DND-41 (cell line): Measurements from ENCODE around the gene MNS1.
"Not testable (repeated sequence)": the region's sequence is repeated elsewhere in the genome, so short reads cannot be mapped to it uniquely, and the experiment has no call there.

Source experiments
- ATAC-seq: fragments of 200-7000 bp; cut with Tn5 transposase; 3 replicates; pipeline ENCODE4 v1.9.1; 2021; ENCODE audit warnings: low read depth; ENCODE audit not compliant: insufficient read depth
- DNase-seq: peaks from one replicate; pipeline ENCODE4 v3.0.0-alpha.2; 2020
- H2AFZ ChIP-seq: 2 replicates; pipeline ENCODE4 v1.6.0; 2012; ENCODE audit warnings: low read depth, low read length
- H3K27ac ChIP-seq: 2 replicates; pipeline ENCODE4 v1.5.1; 2012; ENCODE audit warnings: low read length, inconsistent platforms
- H3K27me3 ChIP-seq: fragments of 200-600 bp; sonication (generic); 2 replicates; pipeline ENCODE4 v1.6.0; 2012; ENCODE audit warnings: low read length, mild to moderate bottlenecking, inconsistent platforms; ENCODE audit not compliant: insufficient read depth, poor library complexity
- H3K36me3 ChIP-seq: 2 replicates; pipeline ENCODE4 v1.5.1; 2012; ENCODE audit warnings: low read length, inconsistent platforms; ENCODE audit not compliant: insufficient read depth
- H3K4me1 ChIP-seq: 2 replicates; pipeline ENCODE4 v1.5.1; 2012; ENCODE audit warnings: mild to moderate bottlenecking, low read length; ENCODE audit not compliant: insufficient read depth
- H3K4me2 ChIP-seq: 2 replicates; pipeline ENCODE4 v1.6.0; 2012; ENCODE audit warnings: mild to moderate bottlenecking, moderate library complexity, low read length, inconsistent platforms; ENCODE audit not compliant: insufficient read depth
- H3K4me3 ChIP-seq, 2 experiments: fragments of 200-600 bp in 1 of 2; shearing (Covaris generic) in 1 of 2; 2 replicates each; pipeline ENCODE4 v1.5.1; 2012 to 2016; ENCODE audit warnings: inconsistent platforms in 2 of 2, low read length in 2 of 2, mild to moderate bottlenecking in 2 of 2, low read depth in 1 of 2, moderate library complexity in 1 of 2
- H3K79me2 ChIP-seq: 2 replicates; pipeline ENCODE4 v1.6.0; 2012; ENCODE audit warnings: low read length, inconsistent platforms; ENCODE audit not compliant: insufficient read depth
- H3K9ac ChIP-seq: 2 replicates; pipeline ENCODE4 v1.6.0; 2012; ENCODE audit warnings: low read depth, mild to moderate bottlenecking, inconsistent platforms, low read length, moderate library complexity
- H3K9me3 ChIP-seq: 2 replicates; pipeline ENCODE4 v1.5.1; 2012; ENCODE audit warnings: low read length, moderate library complexity, mild to moderate bottlenecking, inconsistent platforms; ENCODE audit not compliant: insufficient read depth, severe bottlenecking
- H4K20me1 ChIP-seq: 2 replicates; pipeline ENCODE4 v1.6.0; 2012; ENCODE audit warnings: low read length; ENCODE audit not compliant: insufficient read depth
- EZH2 ChIP-seq: IDR thresholded peaks from 3 replicates; pipeline ENCODE4 v1.6.1; 2012; ENCODE audit warnings: borderline replicate concordance, low read depth, mild to moderate bottlenecking, moderate library complexity, low read length, inconsistent platforms; ENCODE audit not compliant: severe bottlenecking
- TF ChIP-seq, protein P1 (sequence below): IDR thresholded peaks from 2 replicates; pipeline ENCODE4 v1.5.1; 2012; ENCODE audit warnings: borderline replicate concordance, low read length, moderate library complexity, mild to moderate bottlenecking; ENCODE audit not compliant: poor library complexity, severe bottlenecking; ENCODE audit errors: extremely low read depth

The MNS1 gene

DNA sequence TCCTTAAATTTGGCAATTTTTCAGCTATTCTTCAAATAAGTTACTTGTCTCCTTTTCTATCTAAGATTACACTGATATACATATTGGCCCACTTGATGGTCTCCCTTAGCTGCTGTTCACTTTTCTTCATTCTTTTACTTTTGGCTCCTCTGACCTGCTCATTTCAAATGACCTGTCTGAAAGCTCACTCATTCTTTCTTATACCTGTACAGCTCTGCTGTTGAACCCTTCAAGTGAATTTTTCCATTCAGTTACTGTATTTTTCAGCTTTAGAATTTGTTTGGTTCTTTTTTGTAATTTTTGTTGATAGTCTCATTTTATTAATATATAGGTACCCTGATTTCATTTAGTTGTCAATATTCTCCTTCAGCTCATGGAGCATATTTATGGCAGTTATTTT lies 39.7 kb downstream of the MNS1 start:
- H4K20me1 ChIP-seq = no peaks in the 10 kb centered on the region
- no peaks in the 10 kb centered on the region for H3K4me1 ChIP-seq
- no peak overlapping the region for H3K4me3 ChIP-seq
- TF ChIP-seq, protein P1, sequence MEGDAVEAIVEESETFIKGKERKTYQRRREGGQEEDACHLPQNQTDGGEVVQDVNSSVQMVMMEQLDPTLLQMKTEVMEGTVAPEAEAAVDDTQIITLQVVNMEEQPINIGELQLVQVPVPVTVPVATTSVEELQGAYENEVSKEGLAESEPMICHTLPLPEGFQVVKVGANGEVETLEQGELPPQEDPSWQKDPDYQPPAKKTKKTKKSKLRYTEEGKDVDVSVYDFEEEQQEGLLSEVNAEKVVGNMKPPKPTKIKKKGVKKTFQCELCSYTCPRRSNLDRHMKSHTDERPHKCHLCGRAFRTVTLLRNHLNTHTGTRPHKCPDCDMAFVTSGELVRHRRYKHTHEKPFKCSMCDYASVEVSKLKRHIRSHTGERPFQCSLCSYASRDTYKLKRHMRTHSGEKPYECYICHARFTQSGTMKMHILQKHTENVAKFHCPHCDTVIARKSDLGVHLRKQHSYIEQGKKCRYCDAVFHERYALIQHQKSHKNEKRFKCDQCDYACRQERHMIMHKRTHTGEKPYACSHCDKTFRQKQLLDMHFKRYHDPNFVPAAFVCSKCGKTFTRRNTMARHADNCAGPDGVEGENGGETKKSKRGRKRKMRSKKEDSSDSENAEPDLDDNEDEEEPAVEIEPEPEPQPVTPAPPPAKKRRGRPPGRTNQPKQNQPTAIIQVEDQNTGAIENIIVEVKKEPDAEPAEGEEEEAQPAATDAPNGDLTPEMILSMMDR = no peak
- TF ChIP-seq EZH2 = no peak
- ATAC-seq = no peak
- peaks cover 38% of the 10 kb centered on the region for H3K36me3 ChIP-seq
- no peak for DNase-seq
- no peaks in the 10 kb centered on the region for H3K27me3 ChIP-seq
- H3K79me2 ChIP-seq = no peaks in the 10 kb centered on the region
- no peak overlapping the region for H3K9ac ChIP-seq
- no peak overlapping the region for H2AFZ ChIP-seq
- no peak overlapping the region for H3K27ac ChIP-seq
- peaks cover 5% of the 10 kb centered on the region for H3K9me3 ChIP-seq
- H3K4me2 ChIP-seq = no peak overlapping the region

DNA sequence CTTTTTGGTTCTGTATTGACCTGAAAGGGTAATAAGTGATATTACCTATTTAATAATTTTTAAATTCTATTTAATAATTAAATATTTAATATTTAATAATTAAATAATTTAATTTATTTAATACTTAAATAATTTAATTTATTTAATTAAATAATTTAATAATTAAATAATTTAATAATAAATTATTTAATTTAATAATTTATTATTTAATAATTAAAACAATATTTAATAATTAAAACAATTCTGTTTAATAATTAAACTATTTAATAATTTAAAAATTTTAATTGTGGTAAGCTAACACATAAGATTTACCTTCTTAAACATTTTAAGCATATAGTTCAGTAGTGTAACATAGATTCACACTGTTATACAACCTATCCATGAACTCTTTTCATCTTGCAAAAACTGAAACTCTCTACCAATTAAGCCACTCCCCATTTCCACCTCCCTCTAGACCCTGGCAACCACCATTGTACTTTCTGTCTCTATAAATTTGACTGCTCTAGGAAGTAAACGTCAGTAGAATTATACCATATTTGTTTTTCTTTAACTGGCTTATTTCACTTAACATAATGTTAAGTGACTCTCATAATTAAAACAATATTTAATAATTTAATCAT lies 51.7 kb downstream of the MNS1 start:
- not testable (repeated sequence) for H2AFZ ChIP-seq, H3K9me3 ChIP-seq, H3K36me3 ChIP-seq, H3K9ac ChIP-seq, H3K27ac ChIP-seq, DNase-seq, H3K4me3 ChIP-seq, H3K79me2 ChIP-seq, H4K20me1 ChIP-seq, H3K4me1 ChIP-seq, H3K4me2 ChIP-seq, H3K27me3 ChIP-seq
- peak; percentile 55; the same call in 1 of the 3 replicates for ATAC-seq

- no peak overlapping the region for H3K4me2 ChIP-seq
- no peaks in the 10 kb centered on the region for H3K79me2 ChIP-seq
- no peak overlapping the region for H3K27ac ChIP-seq
- no peaks in the 10 kb centered on the region for H3K36me3 ChIP-seq
- H3K4me1 ChIP-seq = no peaks in the 10 kb centered on the region
- H3K27me3 ChIP-seq = no peaks in the 10 kb centered on the region
- H2AFZ ChIP-seq = no peak overlapping the region
- no peak; the same call in 2 of the 3 replicates for ATAC-seq
- DNase-seq = no peak
- no peaks in the 10 kb centered on the region for H3K9me3 ChIP-seq
- no peak overlapping the region for H3K4me3 ChIP-seq
- H4K20me1 ChIP-seq = no peaks in the 10 kb centered on the region
- TF ChIP-seq, protein P1 = no peak
- TF ChIP-seq EZH2 = no peak
- no peak overlapping the region for H3K9ac ChIP-seq
Observed at GRCh38 chr15:56411122-56411749, 53.7 kb downstream of the MNS1 start.

GRCh38 chr15:56410721-56411120 lies 54.2 kb downstream of the MNS1 start:
- H3K4me1 ChIP-seq = no peaks in the 10 kb centered on the region
- TF ChIP-seq, protein P1 = no peak
- no peak for TF ChIP-seq EZH2
- DNase-seq (no peak), ATAC-seq (no peak)
- H3K9me3 ChIP-seq = no peaks in the 10 kb centered on the region
- H3K27me3 ChIP-seq = no peaks in the 10 kb centered on the region
- no peak overlapping the region for H3K27ac ChIP-seq
- H3K36me3 ChIP-seq = no peaks in the 10 kb centered on the region
- H4K20me1 ChIP-seq = no peaks in the 10 kb centered on the region
- no peaks in the 10 kb centered on the region for H3K79me2 ChIP-seq
- no peak overlapping the region for H3K4me3 ChIP-seq
- no peak overlapping the region for H3K9ac ChIP-seq
- H3K4me2 ChIP-seq = no peak overlapping the region
- no peak overlapping the region for H2AFZ ChIP-seq

DNA sequence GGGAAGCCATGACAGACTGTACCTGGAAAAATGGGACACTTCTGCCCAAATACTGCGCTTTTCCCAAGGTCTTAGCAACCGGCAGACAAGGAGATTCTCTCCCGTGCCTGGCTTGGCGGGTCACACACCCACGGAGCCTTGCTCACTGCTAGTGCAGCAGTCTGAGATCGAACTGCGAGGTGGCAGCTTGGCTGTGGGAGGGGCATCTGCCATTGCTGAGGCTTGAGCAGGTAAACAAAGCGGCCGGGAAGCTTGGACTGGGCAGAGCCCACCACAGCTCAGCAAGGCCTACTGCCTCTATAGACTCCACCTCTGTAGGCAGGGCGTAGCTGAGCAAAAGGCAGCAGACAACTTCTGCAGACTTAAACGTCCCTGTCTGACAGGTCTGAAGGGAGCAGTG lies 65.7 kb downstream of the MNS1 start:
- not testable (repeated sequence) for DNase-seq, H3K27me3 ChIP-seq, H3K9me3 ChIP-seq, H3K4me2 ChIP-seq, H3K79me2 ChIP-seq, H3K4me1 ChIP-seq, H4K20me1 ChIP-seq, H3K4me3 ChIP-seq, H3K9ac ChIP-seq, ATAC-seq, H3K36me3 ChIP-seq, H2AFZ ChIP-seq, H3K27ac ChIP-seq

GRCh38 chr15:56397325-56397724 lies 67.6 kb downstream of the MNS1 start:
- not testable (repeated sequence) for H3K27ac ChIP-seq, H3K27me3 ChIP-seq, H3K79me2 ChIP-seq, H3K4me1 ChIP-seq, H3K9me3 ChIP-seq, H3K4me3 ChIP-seq, H3K9ac ChIP-seq, H3K4me2 ChIP-seq, H4K20me1 ChIP-seq, H3K36me3 ChIP-seq, H2AFZ ChIP-seq, ATAC-seq, DNase-seq
